NAMALWA (cell line): Measurements from ENCODE around the gene SLC25A51.
A peak's percentile ranks its signal among the peaks of the same experiment; 100 is the strongest.

Experiments
- DNase-seq: peaks from one replicate; pipeline ENCODE4 v3.0.0-alpha.2; 2015; ENCODE audit warnings: low spot score

The SLC25A51 gene

DNA sequence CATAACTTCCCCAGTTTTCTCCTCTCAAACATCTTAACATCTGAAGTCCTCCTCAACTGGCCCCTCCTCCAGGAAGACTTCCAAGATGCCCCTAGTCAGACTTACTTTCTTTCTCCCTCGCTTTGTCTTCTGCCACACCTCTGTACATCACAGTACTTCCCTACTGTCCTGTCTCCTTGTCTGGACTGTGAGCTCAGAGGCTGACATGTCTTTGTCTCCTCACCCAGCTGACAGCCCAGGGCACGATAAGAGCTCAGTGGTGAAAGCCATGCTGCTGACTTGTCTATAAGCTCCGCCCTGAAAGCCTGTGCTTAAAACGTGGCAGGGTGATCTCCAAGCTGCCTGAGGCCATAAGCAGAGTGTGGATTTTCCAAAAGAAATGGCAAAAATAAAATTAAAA lies 33.0 kb upstream of the SLC25A51 start:
- no peak for DNase-seq

DNA sequence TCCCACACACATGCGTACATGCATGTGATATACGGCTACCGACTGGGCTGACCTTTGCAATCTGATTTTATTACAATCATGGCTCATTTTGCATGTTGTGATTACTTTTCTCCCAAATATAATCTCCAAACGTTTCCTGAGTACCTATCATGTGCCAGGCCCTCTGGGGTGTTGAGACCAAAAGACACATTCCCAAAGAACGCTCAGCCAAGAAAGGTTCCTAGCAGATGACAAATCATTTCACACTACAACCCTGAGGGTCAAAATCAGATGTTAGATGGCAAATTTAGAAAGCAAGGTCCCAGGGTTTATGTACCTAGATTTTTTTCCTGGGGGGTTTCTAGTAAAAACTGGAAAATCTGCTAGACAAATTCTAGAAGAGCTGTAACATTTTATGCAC lies 32.4 kb upstream of the SLC25A51 start:
- no peak for DNase-seq

DNA sequence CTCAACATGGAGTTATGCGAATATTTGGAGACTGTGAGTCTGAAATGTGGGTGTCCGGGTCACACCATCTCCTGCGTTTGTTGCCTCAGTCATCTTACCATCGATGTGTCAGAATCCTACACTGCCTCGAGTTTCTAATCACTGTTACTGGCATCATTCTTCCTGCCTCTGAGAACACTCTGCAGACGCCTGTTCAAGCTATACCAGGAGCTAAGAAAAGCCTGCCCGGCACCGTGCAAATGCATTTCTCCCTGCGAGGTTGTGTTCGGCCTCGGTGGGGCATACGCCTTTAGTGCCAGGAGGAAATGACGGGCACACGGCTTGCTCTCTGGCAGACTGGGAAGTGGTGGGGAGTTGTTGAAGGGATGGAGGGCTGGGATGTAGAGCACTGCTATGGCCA lies 31.2 kb upstream of the SLC25A51 start:
- no peak for DNase-seq

DNA sequence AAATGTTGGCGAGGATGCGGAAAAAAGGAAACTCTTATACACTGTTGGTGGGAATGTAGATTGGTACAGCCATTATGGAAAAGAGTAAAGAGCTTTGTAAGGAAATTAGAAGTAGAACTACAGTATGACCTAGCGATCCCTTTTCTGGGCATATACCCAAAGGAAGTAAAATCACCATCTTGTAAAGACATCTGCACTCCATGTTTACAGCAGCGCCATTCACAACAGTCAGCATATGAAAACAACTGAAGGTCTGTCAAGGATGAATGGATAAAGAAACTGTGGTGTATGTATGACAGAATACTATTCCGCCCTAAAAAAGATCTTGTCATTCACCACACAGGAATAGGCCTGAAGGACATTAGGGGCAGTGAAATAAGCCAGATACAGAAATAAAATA lies 27.7 kb upstream of the SLC25A51 start:
- no peak for DNase-seq

DNA sequence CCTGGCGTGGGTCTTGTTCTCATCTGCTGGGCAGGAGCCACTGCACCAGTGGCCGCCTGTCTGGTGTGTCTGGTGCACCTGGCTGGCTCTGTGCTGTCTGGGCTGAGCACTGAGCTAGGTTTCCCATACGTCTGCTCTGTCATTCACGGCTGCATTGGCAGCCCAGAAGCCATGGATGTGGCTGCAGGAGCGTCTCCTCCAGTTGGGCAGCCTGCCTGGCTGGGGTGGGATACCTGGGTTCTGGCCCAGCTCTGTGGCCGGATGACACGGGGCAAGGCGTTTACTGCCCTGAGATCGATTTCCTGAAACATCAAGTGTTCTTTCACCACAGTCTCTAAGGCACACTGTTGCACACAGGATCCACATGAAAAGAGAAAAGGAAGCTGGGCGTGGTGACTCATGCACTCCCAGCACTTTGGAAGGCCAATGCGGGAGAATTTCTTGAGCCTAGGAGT lies 25.5 kb upstream of the SLC25A51 start:
- DNase-seq: no peak

DNA sequence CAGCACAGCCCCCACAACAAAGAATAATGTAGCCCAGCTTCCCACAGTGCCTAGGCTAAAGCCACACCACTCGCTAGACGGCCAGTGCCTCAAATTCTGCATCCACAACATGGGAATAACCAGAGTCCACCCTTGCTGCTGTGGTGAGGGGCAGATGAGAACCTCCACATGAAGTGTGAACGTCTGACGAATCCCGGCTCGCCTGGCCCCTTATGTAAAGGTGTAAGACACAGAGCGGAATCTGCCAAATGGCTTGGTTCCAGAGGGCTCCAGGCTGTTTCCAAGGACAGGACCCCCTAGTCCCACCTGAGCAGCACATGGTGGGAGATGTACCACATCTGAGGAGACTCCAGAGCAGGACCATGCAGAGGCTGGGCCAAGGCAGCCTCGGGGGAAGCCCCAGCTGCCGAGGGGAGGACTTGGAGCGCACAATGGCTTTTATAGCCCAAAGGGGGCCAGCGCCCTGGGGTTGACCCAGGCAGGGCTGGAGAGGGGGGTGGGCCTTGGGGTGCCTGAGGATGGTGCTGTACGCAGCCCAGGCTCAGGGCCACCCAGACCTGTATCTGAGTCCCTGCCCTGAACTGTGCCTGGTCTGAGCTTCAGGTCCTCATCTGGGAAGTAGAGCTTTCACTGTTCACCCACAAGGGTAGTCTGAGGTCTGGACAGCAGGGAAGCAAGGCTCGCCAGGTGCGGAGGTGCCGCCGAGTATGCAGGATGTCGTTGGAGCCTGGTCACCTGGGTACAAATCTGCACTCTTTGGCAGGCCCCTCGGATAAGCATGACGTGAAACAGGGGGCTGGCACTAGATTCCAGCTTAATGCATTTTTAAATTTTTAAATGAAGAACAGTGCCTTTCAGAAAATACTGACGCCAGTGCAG lies 24.9 kb upstream of the SLC25A51 start:
- no peak for DNase-seq

DNA sequence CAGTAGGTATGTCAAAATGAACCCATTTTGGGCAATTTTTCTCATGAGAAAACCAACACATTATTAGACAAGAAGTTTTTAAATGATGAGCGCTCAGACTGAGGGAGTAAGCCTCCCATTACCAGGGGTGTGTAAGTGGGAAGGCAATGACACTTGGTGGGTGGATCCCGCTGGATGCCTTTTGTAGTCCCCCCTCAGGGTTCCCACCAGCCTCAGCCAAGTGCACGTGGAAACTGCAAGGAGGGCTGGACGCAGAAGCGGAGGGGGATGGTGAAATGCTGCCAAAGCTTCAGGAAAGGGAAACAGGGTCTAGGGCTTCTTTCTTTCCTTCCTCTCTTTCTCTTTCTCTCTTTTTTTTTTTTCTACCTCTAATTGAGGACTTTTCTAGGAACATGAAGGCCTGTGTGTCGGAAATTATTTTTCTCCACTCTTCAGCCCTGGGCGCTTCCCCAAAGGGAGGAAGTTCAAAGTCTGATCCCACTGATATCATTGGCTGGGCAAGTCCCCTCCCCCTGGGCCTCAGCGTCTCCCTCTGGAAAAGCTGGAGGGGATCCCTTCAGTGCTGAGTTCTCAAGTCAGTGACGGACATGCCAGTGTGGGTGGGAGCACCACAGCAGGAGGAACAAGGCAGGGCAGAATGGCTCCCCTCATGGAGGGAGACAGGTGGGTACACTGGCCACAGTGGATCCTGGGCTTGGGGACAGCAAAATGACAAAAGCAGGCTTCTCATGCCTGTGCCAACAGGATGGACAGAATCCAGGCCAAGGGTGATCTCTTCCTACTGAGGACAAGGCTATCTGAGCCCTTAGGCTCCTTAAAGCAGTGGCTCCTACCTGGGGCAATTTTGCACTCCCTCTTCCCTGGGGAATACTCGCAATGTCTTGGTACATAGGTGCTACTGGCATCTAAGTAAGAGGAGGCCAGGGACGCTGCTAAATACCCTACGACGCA lies 23.9 kb upstream of the SLC25A51 start:
- DNase-seq: no peak

DNA sequence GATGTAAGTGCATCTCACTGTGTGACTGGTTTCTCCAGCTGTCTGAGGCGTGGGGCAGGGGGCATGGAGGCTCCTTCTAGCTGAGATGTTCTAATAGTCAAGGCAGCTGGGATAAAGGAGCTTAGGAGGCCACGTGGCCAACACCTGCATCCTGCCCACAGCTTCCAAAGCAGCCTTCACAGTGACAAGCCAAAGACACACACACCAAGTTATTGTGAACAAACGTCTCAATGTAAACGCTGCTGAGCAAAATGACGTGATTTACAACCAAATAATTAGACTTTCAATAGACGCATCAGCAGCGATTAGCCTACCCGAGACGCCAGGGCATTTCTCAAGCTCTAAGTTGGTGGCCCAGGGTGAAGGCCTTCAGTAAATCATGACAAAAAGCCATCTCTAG lies 23.2 kb upstream of the SLC25A51 start:
- DNase-seq: no peak

DNA sequence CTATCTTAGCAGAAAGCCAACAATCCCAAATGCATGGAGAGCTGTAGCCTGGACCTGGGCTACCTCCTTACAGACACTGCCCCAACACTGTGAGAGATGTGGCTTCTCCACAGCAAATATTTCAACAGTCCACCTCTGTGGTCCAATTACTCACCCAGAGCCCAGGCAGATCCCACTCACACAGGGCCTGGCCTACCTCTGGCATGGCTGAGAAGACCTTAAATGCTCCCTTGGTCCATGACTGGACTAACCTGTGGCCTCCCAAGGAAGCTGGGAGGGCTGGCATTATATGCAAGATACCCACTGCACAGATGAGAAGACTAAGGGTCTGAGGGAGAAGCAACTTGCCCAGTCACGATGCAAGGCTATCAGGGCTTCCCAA lies 22.8 kb upstream of the SLC25A51 start:
- DNase-seq: no peak

DNA sequence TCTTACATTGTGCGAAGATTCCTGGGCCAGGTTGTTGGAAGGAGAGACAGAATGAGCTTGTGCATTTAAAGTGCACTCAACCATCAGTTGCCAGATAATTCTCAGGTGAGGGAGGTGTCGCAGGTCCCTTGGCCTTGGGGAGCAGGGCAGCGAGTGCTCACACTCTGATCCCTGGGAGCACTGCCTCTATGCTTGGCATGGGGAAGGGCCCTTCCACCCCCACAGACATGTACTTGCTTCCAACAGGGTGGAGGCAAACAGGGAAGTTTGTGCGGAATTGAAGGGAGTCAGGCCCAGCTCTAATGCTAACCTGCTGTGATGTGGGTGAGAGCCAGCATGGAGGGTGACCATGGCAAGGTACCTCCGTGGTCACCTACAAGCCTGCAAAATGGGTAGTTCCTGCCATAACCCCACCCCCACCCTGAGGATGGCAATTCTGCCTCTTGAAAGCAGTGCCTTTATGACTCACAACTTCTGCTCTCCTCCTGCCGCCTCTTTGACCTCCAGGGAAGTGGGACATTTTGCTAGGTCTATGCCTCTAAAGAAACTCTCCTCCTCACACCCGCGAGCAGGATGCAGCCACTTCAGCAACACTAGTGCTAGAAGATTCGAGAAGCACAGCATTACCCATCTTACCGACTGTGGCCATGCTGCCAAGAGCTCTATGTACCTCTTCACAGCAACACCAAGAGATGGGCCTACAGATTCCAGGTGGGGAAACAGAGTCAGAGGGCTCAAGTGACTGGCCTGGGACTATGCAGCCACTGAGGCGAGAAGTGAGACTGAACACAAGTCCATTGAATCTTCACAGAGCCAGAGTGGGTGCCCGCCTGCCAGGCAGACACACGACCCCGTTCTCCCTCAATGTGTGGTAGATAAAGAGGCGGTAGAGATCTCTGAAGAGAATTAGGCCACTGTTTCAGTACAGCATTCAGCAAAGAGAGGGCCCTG lies 22.1 kb upstream of the SLC25A51 start:
- DNase-seq: no peak

DNA sequence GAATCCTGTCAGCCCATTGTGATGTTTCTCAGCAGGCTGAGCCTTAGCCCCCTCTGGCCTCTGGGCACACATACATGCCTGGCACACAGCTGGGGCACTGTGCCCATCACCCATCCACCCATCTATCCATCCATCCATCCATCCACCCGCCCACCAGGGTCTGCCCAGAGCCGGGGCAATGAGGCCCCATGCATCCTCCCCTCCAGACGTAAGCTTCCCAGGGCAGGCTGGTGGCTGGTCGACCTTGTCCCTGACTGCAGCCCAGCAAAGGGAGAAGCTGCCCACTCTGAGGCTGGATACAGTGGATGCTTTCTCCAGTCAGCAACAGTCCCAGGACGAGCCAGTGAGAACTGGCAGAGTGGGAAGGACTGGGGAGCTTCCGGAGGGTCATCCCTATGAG lies 21.1 kb upstream of the SLC25A51 start:
- no peak for DNase-seq

DNA sequence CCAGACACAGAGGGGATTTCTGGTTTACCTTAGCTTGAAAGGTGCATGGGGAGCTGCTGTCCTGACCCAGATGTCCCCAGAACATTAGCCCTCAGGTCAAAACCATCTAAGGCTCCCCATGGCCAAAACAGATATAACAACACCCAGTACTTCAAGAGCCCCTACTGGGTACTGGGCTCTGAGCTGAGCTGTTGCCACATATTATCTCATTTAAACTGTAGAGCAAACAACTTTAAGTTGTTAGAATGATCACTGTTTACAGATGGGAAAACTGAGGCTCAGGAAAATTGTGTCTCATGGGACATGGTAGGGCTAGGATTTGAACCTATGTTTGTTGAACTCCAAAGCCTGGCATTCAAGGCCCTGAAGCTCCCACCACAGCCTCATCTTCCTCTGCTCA lies 20.6 kb upstream of the SLC25A51 start:
- no peak for DNase-seq

DNA sequence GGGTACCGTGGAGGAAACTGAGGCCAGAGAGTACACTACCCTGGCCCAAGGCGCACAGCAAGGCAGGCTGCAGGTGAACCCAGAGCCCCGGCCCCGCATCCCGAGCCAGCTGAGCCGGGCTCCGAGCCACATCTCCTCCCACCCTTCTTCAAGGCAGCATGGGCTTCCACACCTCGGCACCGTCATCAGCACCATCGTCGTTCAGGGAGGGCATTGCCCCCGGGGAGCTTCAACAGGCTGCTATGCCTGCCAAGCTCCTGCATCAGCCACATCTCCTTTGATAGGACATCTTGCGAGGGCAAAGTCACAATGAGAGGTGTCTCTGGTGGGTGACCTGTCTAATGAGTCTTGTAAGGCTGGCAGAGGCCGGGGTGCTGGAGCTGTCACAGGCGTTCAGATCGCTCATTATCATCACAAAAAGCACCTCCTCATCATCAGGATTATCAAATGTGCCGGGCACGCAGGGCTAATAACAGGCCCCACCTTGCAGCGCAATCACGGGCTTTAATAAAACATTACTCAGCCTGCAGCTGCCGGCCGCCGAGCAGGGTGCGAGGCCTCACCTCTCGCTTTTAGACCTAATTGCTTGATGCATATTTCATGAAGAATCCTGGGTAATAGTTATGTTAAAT lies 20.0 kb upstream of the SLC25A51 start:
- no peak for DNase-seq

DNA sequence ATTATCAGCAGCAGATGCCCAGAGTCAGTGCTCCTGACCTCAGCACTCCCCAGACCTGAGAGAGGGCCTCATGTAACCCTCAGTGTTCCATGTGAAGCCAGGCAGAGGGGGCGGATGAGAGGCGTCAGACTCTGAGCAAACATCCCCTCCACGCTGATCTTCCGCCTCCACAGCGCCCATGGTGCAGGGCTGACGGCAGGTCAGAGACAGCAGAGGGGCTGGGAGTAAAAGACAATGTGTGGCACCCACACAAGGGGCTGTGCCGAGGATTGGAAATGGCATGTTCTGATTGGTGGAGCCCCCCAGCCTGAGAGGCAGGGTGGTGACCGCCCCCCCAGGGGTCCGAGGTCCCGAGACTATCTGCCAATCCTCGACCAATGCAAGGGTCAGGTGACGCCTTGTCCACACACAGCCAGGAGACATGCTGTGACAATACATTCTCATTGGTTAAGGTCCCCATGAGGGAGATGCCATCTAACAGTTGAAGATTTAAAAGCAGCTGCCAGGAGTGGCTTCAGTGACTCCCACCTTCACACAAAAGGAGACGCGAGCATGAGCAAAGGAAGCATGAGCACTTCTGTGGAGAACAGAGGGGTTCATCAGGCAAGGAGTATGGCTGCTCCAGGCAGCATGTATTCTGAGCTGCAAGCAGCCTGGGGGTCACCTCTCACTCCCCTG lies 19.3 kb upstream of the SLC25A51 start:
- no peak for DNase-seq

DNA sequence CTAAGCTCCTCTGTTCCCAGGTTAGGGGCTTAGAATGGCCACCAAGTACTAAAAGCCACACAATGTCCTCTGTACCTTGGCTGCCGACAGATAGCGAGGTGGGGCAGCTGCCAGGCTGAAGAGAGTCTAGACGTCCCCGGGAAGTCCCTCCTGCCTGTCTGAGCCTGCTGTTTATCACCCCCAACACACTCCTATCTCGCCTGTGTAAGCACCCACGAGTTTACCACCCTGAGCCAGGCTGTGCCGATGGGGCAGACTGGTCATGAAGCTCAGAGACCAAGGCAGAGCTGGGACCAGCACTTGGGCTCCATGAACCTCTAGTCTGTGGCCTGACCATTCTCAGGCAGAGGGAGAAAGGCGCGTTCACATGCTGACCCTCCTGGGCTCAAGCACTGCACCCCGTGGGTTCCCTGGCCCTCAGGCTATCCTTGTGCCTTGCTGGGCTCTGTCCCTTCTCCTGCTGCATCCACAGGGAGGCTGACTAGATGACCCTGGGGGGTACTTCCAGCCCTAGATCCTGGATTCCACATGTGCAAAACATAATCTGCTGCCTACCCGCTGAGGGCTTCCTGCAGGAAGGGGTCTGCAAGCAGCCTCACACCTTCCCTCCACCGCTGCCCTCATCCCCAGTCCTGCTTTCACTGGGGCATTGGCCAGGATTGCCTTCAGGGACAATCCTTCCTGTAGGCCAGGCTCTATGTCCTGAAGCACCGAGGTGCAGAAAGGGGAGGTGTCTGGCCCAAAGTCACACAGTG lies 18.6 kb upstream of the SLC25A51 start:
- no peak for DNase-seq

DNA sequence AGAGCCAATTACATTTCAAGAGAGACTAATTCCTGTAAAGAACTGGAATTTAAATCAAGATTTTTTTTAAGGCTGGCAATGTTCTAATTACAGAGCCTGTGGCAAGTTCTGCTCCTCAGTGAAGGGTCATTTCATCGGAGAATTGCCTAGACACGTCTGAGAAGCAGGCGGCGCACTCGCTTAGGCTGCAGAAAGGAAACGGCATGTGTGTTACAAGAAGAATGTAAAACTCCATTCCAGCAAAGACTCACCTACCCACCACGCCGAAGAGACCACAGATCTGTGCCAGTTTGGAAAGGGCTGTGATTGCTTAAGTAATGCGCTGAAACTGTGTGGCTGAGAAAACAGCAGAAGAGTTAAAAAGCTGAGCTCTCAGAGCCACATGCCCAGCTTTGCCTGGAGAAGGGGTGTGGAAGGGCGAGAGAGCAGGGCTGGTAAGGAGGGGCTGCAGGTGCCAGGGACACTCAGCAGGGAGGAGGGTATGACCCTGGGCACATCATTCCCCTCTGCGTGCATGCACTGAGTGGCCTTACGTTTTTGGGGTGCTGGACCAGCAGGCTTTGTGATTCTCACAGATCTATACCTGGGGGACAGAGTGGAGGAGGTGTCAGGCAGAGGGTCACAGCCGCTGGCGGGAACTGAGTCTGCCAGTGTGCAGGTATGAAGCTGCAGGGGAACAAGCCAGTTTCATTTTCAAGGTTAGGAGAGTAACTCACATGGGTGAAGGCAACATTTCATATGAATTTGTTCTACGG lies 17.8 kb upstream of the SLC25A51 start:
- DNase-seq: no peak

DNA sequence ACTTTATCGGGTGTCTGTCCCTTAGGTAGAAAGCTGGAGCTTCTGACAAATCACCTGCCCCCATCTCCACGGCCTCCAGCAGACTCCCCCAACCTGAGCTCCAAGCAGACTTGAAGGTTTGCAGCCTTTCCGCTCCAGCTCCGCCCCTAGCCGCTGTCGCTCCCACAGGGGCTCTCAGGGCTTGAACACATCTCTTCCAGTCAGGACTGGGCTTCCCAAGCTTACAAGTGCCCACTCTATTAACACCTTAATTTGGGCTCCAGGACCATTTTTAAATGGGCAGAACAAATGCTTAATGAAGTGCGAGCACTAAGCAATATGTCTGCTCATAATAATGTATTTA lies 17.2 kb upstream of the SLC25A51 start:
- no peak for DNase-seq

DNA sequence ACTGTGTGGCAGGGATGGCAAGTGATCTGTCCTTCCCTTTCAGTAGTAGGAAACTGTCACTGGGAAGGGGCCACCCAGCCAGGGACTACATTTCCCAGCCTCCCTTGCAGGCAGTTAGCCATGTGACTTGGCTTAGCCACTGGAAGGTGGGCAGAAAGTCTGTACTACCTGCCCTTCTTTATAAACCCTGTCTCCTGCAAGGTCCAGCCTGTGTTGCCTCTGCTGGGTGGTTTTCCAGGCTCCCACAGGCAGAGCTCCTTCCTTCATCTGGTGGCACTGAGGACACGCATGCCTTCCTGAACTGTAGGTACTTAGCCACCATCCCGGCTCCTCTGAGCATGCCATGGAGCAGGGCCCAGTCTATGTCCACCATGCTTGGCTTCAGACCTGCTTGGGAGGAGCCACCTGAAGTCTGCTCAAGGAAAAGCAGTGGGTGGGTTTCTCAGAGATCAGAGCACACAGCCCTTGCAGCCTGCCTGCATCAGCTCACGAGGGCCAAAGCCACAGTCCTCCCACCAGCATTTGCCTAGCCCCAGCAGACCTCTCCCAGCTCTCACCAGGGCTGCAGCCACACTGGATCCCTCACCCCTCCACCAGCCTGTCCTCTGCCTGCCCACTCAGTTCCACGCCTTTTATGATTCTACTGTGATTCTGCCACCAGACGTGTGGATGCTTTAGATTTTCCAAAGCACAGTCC lies 16.7 kb upstream of the SLC25A51 start:
- DNase-seq: peak; percentile 48

DNA sequence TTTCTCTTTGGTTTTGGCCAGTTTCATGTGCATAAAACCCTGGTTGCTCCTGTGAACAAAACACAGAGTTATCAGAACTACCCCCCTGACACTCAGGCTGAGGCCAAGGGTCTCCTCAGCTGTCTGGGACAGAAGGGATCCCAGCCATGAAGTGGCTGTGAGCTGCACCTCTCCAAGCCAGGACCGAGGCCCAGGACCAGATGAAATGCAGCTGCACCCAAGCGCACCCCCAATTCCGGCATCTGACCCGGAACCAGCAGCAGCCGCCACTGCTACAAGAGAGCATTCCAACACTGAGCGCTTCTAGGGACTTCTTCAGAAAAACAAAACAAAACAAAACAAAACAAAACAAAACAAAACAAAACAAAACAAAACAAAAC lies 16.0 kb upstream of the SLC25A51 start:
- no peak for DNase-seq
